NCI-H1048 (cell line): ENCODE measurements around the gene SLC6A9.

ENCODE experiments used
- DNase-seq: peaks from one replicate; lab custom pipeline; 2025; lab: John Stamatoyannopoulos, UW

Gene SLC6A9

GRCh38 chr1:44031252-44032169 is at the start of gene SLC6A9:
Gene SLC6A9 (minus strand): TSS chr1:44031462. CDS start chr1:44024277, 7,185 bp downstream.
- peak; percentile 28 for DNase-seq

- DNase-seq = no peak
These were observed 48.3 kb upstream of the SLC6A9 start for GRCh38 chr1:44079566-44079965.

GRCh38 chr1:44078104-44078503 is 46.8 kb upstream of the SLC6A9 start:
- DNase-seq = no peak

GRCh38 chr1:44077421-44077820 is 46.2 kb upstream of the SLC6A9 start:
- no peak for DNase-seq

- no peak for DNase-seq
These were observed 44.8 kb upstream of the SLC6A9 start for GRCh38 chr1:44076066-44076465.

GRCh38 chr1:44074415-44074814 is 43.2 kb upstream of the SLC6A9 start:
- no peak for DNase-seq

- no peak for DNase-seq
These were observed 42.3 kb upstream of the SLC6A9 start for GRCh38 chr1:44073528-44073927.

- DNase-seq = no peak
These were observed 41.6 kb upstream of the SLC6A9 start for GRCh38 chr1:44072821-44073220.

- no peak for DNase-seq
These were observed 40.9 kb upstream of the SLC6A9 start for GRCh38 chr1:44072204-44072603.

- no peak for DNase-seq
These were observed 40.2 kb upstream of the SLC6A9 start for GRCh38 chr1:44071461-44071860.

GRCh38 chr1:44068442-44068921 is 37.2 kb upstream of the SLC6A9 start:
- no peak for DNase-seq

GRCh38 chr1:44067266-44068250 is 36.3 kb upstream of the SLC6A9 start:
- DNase-seq = no peak

- DNase-seq = no peak
These were observed 31.5 kb upstream of the SLC6A9 start for GRCh38 chr1:44062656-44063179.

- no peak for DNase-seq
These were observed 30.6 kb upstream of the SLC6A9 start for GRCh38 chr1:44061857-44062256.

GRCh38 chr1:44060830-44061267 is 29.6 kb upstream of the SLC6A9 start:
- no peak for DNase-seq

- no peak for DNase-seq
These were observed 28.5 kb upstream of the SLC6A9 start for GRCh38 chr1:44059664-44060355.

- no peak for DNase-seq
These were observed 27.9 kb upstream of the SLC6A9 start for GRCh38 chr1:44059212-44059611.

- DNase-seq = no peak
These were observed 26.0 kb upstream of the SLC6A9 start for GRCh38 chr1:44057293-44057692.

- DNase-seq = no peak
These were observed 22.1 kb upstream of the SLC6A9 start for GRCh38 chr1:44053394-44053793.

- DNase-seq = peak; percentile 12
These were observed 19.0 kb upstream of the SLC6A9 start for GRCh38 chr1:44050261-44050660.

- no peak for DNase-seq
These were observed 18.6 kb upstream of the SLC6A9 start for GRCh38 chr1:44049839-44050238.
